Urothelium cell line (cell line): ENCODE results near the gene RNF169.
"Not testable (repeated sequence)": the region's sequence is repeated elsewhere in the genome, so short reads cannot be mapped to it uniquely, and the experiment has no call there.

Source experiments
- DNase-seq: peaks from one replicate; pipeline ENCODE4 v3.0.0; 2011; ENCODE audit warnings: low spot score, mixed read lengths
- FAIRE-seq: peaks from 2 replicates; lab custom pipeline; 2011; peaks lifted over from hg19 to GRCh38; lab: Jason Lieb, UNC

The RNF169 gene

DNA sequence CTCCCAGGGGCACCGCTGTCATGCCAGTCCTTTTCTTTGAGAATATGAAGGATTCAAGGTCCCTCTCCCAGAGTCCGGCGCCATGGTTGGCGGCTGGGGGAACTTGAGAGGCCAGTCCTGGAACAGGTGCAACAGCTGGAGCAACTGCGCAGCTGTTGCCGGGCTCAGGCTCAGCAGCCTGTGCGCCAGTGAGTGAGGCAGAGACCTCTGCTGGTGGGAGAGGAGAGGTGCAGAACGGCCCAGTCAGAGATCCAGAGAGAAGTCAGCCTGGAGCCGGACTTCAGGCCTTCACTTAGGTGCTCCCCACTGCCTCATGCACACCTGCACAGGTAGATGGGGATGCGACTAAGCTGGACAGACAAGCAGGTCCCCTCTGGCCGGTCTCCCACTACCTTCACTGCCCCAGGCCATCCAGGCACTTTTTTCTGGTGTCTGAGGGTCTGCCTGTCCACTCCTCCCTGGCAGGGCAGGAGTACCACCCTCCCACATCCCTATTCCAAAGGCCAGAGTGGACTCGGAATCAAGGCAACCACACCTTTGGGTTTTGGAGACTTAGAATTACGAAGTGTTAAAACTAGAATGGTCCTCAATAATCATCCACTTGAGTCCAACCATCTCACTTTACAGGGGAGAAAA is 22.0 kb upstream of the RNF169 start:
- FAIRE-seq (no peak), DNase-seq (peak; percentile 88)

DNA sequence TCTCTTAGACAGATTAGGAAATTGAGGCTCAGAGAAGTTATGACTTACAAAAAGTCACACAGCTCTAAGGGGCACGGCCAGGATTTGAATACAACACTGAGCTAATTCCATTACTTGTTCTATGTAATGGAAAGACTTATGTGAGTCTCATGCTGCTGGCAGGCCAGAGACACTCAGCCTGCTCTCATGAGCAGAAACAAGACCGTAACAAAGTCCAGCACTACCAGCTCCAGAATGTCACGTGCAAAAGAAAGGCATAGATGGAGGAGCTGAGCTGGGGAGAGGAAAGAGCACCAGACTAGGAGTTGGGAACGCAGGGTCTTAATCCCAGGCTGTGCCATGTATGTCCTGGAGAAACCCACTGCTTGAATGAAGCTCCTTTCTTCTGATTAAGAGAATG is 19.3 kb upstream of the RNF169 start:
- no peak for FAIRE-seq
- DNase-seq = no peak

DNA sequence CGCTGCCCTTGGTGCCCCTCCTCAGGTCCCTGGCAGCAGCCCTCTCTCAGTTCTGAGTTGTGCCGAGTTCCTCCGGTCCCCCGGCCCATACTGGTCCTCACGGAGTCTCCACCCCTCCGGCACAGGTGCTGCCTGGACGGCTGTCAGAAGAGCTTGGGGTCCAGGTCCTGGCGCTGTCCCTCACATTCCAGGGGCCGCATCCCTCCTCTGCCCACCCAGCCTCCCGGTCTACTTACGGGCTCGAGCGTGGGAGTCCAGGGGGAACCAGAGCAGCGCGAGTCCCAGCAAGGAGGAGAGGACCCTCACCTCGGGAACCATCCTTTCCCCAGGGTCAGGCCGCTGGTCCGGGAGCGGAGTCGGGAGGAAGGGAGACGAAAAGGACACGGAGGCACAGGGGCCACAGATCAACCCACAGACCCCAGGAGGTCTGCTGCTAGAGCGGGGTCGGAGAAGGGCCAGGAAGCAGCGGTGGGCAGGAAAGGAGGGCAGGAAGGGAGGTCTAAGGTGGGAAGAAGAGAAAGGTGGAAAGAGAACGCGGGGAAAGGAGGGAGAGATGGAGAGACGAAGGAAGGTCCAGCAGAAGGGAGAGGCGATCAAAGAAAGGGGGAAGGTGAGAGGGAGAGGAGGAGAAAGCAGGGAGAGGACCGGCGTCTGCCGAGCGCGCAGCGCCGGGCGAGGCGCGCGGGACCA is 17.9 kb upstream of the RNF169 start:
- FAIRE-seq = no peak
- no peak for DNase-seq

DNA sequence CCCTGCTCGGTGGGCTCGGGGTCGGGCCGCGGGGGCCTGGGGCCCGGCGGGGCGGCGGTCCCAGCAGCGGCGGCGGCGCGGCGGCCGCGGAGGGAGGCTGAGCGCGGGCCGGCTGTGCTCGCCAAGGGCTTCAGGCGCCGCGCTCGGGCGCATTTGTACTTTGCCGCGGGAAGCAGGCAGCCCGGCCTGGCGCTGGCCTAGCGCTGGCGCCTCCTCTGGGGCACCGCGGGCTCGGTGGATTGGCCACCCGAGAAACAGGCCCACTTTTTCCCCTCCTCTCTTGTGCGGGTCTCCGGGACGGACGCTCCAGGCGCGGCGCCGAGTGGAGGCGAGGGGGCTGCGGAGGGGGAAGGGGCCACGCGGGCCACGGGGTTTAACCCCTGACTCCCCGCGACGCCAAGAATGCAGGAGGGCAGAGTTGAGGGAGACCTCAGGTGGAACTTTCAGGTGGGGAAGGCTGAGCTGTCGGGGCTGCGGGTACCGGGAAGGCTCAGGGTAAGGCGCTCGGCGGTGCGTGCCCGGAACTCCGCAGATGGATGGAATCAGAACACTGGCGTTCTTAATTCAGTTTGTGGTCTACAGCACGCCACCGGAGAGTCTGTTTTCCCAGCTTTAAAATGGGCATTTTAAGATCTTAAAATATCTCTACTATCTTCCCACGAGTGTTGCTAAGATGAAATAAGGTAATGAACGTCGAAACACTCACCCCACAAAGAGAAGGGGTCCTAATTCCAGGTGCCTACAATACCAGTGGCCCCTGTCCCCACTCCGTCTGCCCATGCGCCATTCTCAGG is 17.2 kb upstream of the RNF169 start, which contains the start of gene CHRDL2:
TSS of gene CHRDL2 (minus strand) at position 126 of the 794 bp plus-strand sequence. CDS start 538 bp downstream, outside the sequence.
- DNase-seq (no peak), FAIRE-seq (no peak)

DNA sequence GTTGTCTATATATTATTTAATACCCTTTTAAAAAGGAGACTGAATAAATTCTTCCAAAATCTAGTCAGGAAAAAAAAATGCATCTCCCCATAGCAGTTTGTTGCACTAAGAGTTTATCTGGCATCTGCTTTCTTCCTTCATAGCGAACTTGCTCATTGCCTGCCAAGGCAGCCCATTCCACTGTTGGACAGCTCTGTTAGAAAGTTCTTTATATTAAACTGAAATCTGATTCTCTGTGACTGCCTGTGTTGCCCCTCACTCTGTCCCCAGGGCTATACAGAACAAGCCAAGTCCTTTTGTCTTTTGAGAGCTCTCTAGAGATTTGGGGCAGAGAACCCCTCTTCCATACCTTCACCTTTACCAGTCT is 14.1 kb upstream of the RNF169 start:
- FAIRE-seq = no peak

DNA sequence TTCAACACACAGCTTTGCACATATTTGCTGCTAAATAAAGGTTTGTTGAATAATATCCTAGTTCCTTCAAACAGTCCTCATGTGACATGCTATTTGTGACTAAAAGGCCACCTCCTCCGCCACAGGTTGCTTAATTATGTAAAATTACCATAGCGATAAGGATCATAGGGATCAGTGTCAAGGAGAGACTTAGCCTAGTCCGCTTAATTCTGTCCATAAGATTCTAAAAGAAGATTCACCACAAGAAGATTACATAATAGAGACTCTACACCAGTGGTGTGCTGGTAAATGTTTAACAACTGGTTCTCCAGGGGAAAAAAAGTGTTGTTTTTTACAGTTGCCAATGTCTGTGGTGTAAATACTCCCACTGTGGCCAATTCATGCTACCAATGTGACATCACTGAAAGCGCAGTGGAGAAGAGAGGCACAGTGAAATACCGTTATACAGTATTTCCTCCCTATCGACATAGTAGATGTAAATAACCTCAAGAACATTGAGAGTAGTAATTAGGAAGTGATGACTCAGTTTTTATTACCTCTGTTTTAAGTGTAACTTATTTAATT is 13.2 kb upstream of the RNF169 start:
- FAIRE-seq (no peak), DNase-seq (no peak)

More for the DNA sequence above, 14.1 kb upstream of the RNF169 start:
- no peak for DNase-seq

DNA sequence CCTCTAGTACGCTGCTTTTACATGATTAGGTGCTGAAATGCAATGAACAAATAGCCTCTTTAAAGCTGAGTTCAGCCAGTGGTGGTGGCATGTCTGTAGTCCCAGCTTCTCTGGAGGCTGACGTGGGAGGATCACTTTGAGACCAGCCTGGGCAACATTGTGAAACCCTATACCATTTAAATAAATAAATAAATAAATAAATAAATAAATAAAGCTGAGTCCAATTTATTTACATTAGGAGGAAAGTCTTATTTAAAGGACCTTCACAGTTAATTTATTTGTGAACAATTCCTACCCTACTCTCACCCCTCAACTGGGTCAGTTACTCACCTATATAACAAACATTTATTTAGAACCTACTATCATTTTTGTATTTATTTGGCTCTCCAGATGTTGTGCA is 12.6 kb upstream of the RNF169 start:
- FAIRE-seq = no peak
- DNase-seq = no peak

DNA sequence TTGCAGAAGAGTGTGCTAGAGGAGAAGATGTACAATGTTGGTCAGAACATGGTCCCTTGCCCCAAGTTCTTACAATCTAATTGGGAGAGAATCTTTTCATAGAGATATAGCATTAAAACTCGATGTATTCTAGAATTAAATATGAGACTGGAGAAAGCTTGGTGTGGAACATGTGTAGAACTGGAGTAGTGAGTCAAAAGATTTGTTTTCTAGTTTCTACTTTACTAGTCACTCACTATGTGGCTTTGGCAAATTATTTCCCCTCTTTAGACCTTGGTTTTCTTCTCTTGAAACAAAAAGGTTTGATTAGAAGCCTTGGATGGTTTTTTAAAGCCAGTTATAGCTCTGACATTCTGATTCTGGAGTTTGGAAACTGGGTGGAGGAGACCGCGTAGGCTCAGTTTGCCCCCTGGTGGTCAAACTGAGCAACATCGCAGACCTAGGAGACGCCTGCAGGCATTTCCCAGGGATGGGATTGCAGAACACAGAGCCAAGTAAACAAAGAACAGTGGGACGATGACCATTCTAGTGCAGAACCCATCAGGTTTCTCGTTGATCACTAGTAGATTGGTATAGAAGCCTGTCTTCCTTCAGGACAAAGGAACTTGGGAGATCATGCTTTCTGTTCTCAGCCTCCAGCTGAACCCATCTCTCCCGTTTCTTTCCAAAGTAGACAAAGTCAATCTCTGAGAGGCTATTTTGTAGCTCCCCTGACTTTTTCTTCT is 8.9 kb upstream of the RNF169 start:
- DNase-seq (peak; percentile 85), FAIRE-seq (no peak)

DNA sequence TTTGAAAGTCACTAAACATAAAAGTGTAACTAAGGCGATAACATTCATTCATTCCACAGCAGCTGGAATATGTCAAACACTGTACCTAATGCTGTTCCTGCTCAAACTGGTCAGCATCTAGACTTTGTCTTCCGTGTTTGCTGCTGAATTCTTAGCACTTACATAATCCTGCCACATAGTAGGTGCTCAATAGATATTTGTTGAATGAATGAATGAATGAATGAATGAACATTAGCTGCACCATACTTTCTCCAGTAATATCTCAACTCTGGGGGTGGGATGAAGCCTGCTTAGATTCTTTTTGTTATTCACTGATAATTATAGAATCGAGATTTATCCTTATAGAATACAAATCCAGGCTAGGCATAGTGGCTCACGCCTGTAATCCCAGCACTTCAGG is 6.6 kb upstream of the RNF169 start:
- no peak for FAIRE-seq
- no peak for DNase-seq

DNA sequence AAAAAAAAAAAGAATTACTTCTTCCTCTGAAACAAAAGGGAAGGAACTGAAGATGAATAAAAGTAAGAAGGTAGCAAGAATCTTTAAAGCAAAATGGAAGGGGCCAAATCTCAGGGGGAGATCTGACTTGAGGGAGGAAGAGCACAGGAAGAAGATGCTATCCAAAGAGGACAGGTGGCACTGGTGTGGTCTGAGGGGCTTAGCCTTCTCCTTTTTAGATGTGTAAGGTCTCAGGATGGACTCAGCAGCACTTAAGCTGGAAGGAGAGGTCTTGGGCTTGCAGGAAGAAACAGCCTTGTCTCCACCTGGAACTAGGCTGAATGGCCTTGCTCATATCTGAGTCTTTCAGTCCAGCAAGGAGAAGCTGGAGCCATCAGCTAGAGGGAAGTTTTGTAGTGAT is 5.0 kb upstream of the RNF169 start:
- DNase-seq (no peak), FAIRE-seq (no peak)

DNA sequence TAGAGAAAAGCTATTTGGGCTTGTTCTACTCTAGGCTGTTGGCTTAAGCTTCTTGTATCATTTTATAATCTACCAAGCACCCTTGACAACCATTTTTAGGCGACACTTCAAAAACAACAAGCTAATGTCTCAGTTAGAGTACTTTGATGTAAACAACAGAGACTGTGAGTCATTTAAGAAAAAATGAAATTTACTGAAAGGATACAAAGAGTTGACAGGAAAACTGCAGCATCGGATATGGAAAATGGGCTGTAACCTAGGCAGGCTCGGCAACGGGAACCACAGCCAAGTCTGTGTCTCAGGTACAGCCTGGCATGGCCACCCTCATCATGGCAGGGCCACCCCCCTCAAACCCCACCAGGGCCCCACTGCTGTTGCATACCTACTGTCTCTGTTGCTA is 4.4 kb upstream of the RNF169 start:
- FAIRE-seq (no peak), DNase-seq (no peak)

DNA sequence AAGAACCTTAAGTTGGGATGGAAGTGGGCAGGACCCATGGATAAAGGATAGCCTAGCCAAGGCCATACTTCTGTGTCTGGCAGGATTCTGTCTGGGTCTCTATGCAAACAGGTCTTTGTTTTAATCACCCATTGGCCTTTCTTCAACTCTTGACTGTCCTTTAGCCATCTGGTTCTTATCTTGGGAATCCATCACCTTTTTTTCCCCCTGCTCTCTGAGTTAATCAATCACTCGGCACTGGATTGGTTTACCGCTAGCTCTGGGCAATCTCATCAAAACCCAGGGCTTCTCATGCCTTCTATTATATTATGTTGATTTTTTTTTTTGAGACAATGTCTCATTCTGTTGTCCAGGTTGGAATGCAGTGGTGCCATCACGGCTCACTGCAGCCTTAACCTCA is 1.8 kb upstream of the RNF169 start:
- DNase-seq (no peak), FAIRE-seq (no peak)

DNA sequence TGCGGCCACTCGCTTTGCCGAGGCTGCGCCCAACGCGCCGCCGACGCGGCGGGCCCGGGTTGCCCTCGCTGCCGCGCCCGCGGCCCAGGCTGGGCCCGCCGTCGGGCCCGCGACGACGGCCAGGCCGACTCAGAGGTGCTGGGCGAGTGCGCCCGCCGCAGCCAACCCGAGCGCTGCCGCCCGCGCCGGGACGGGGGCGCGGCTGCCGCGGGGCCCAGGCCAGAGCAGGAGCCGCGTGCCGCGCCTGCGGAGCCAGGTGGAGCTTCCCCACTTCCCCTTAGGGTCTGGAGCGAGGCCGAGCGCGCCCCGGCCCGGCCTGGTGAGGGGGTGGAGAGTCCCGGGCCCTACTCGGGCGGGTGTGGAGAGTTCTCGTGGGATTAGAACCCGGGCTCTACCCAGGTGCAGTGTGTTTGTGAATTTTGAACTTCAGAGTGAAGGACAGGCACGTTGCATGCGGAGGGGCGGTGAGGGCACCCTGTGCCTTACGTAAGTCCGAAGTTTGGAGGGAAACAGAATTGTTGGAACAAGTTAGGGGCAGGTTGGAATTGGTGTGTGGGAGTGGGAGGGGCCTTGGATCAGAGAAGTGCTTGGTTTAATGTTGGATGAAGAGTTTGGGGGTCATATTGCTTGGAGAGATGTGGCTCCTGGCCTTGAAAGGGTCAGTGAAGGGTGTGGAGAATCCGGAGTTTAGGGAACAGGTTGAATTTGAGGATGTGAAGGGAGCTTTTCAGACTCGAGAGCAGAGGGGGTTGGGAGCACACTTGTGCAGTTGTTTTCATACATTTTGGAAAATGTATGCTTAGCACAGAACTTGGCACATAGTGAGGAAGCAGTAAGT is 697 bp downstream of the RNF169 start:
- DNase-seq (peak; percentile 76), FAIRE-seq (no peak)

DNA sequence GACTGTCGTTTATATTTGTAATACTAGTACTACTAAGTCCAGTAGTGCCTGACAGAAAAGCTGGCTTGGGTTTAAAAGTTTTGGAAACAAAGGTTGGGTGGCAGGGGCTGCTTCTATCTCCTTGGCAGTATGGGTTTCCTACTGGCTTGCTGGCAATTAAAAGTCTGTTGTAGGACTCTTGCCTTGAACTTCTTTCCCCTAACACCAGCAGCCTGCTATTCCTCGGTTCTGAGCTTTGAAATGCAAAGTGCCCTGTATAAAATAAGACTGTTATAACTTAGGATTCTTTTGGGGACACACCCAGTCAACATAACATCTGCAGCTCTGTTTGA is 1.3 kb downstream of the RNF169 start:
- no peak for DNase-seq
- FAIRE-seq = no peak

DNA sequence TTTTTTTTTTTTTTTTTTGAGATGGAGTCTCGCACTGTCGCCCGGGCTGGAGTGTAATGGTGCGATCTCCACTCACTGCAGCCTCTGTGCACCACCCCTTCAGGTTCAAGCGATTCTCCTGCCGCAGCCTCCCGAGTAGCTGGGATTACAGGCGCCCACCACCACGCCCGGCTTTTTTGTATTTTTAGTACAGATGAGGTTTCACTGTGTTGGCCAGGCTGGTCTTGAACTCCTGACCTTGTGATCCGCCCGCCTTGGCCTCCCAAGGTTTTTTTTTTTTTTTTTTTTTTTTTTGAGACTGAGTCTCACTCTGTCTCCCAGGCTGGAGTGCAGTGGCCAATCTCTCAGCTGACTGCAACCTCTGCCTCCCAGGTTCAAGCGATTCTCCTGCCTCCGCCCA is 1.9 kb downstream of the RNF169 start:
- FAIRE-seq, DNase-seq: not testable (repeated sequence)

DNA sequence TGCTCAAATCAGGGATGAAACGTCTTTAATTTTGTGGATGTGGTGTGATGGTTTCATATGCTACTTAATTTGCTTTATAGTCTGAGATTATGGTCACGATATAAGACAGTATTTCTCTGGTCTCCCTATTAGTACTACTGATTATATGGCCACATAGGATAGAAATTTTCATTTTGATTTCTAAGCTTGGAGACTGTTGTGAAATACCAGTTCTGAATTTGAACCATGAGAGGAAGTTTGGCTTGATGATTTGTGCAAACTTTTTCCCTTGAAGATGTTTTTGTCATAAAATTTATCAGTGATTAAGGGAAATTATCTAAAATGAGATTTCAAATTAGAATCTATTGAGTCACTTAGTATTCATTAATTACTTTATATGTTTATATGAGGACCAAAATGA is 2.7 kb downstream of the RNF169 start:
- no peak for DNase-seq
- FAIRE-seq = no peak

DNA sequence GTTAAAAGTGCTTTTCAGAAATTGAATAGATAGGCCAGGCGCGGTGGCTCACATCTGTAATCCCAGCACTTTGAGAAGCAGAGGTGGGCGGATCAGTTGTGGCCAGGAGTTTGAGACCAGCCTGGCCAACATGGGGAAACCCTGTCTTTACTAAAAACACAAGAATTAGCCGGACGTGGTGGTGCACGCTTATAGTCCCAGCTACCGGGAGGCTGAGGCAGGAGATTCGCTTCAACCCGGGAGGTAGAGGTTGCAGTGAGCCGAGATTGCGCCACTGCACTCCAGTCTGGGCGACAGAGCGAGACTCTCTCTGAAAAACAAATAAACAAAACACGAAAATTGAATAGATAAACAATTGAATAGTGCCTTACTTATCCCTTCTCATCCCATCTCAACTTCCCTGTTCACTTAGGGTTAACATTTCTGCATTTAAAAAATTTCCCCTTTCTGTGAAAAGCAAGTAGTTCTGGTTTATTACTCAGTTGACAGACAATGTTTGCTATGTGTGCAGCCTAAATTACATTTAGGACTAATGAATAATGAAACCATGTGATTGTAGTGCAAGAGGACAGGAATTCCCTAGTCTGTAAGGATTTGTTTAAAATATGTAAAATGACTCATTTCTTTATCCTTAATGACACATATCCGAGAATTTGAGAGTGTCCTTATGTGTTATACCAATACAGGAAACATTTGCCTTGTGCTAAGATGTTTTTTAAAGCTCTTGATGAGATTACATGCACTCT is 6.0 kb downstream of the RNF169 start:
- DNase-seq (no peak), FAIRE-seq (no peak)

DNA sequence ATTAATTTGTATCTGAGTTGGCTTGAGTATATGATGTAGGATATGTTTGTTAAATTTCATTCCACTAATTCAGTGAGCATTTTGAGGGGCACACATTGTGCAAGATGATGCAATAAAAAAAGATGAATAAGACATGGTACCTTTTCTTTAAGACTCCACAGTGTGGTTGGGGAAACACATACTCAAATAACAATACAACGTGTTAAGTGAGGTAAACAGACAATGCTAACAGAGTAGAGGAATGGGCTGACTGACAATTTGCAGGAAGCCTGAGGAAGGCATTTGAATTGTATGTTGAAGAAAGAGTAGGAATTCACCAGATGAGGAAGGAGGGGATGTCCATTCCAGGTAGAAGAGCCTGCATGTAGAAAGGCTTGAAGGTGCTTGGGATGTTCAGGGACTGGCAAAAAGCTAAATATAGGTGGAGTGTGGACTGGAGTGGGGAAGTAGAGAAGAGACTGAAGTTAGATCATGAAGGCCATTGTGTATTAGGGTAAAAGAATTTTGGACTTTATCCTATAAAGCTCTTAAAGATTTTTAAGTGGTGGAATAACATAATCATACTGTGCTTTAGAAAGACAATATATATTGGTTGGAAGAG is 6.8 kb downstream of the RNF169 start:
- FAIRE-seq = no peak

DNA sequence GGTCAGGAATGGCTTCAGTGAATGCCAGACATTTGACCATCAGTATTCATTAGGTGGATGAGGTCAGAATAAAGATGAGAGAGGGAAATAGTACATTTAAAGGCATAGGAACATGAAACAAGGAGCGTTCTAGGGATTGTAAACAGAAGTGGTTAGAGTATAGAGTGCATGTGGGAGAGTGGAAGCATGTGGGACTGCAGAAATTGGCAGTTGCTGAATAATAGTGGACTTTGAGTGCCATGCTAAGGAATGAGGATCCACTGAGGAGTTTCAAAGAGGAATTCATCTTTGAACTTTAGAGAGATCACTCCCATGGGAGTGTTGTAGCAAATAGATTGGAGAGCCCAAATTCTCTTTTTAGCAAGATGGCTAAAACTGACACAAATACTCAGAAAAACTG is 7.9 kb downstream of the RNF169 start:
- no peak for FAIRE-seq
- DNase-seq = no peak

More for the DNA sequence above, 6.8 kb downstream of the RNF169 start:
- DNase-seq = no peak
